ENCODE results near the gene ARL6IP1.

ARL6IP1 gene
- total RNA-seq = 126 reads per million, percentile 86 among the genes with 10 or more reads in this experiment

DNA sequence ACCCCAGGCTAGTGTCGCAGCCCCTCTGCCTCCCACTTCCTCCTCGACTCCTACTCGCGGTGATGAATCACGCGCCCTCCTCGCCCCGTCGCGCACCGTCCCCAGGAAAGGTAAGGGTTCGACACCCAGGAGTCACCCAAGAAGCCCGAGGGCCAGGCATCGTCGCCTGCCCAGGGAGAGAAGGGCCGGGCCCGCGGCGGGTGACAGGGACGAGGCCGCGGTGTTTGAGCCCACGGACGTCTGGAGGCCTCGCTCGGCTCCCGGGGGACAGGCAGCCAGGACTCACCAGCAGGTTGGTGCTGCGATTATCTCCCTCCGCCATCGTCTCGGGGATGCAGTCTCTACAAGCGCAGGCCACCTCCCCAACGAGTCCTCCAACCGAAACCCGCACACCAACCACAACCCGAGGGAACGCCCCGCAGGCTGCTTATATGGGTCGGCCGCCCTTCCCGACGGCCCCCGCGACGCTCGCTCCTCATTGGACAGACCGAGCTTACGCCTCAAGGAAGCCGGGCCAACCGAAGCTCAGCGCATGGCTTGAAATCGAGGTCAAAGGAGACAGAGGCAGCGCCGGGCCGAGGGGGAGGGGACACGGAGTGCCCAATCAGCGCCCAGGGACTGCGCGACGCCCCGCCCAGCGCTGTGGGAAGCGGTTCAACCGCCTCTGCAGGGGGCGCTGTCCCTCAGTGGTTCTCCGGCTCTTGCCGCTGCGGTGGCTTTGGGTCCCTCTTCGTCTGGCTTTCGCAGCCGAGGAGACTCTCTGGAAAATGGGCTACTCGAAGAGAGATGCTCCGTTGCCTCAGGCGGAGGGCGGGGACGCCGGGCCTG lies at the start of gene ARL6IP1:
Gene ARL6IP1, minus strand, starts transcription at position 405 of the 828 bp plus-strand sequence. Its CDS starts 83 bp downstream, at position 322.
- DNase-seq = peak; percentile 98

DNA sequence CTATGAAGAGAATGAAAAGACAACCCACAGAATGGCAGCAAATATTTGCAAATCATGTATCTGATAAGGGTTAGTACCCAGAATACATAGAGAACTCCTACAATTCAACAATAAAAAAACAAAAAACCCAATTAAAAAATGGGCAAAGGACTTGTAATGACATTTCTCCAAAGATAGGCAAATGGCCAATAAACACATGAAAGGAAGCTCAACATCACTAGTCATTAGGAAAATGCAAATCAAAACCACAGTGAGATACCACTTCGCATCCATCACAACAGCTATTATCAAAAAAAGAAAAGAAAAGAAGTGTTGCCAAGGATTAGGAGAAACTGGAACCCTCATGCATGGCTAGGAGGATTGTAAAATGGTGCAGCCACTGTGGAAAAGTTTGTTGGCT lies 45.1 kb upstream of the ARL6IP1 start:
- no peak for DNase-seq

DNA sequence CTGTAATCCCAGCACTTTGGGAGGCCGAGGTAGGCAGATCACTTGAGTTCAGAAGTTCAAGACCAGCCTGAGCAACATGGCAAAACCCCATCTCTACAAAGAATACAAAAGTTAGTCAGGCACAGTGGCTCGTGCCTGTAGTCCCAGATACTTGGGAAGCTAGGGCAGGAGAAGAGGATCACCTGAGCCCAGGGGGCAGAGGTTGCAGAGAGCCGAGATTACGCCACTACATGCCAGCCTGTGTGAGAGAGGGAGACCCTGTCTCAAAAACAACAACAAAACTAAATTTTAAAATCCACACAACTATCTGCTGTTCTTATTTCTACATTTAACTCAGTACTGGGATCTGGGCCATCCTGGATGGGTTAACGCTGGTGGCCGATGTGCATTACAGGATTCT lies 41.2 kb upstream of the ARL6IP1 start:
- DNase-seq = no peak

DNA sequence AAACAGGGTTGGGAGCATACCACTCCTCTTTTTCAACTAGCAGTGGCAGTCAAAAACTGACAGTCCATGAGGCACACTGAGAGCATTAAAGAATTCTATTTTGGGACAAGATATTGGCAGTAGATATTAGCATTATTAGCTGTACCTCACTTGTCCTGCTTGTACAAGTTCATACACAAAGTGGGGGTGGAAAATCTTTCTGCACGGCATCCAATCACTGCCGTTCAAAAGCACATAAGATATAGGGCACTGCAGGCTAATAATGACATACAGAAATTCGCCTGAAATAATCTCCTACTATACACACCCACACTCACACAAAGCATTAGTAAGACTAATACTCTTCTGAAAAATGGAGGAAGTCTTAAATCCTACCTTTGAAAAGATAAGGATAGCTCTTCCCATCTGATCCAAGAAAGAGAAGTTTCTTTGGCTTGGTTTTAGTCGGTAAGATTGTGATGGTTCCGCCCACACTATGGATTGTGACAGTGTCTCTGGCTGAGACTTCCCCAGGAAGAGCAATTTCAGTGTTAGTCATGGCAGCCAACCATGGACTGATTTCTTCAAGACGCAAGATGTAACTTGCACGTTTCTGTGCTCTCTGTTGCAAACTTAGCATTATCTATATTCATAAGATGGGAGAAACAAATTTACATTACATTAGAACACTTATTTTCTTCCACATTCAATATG lies 40.6 kb upstream of the ARL6IP1 start:
- no peak for DNase-seq

DNA sequence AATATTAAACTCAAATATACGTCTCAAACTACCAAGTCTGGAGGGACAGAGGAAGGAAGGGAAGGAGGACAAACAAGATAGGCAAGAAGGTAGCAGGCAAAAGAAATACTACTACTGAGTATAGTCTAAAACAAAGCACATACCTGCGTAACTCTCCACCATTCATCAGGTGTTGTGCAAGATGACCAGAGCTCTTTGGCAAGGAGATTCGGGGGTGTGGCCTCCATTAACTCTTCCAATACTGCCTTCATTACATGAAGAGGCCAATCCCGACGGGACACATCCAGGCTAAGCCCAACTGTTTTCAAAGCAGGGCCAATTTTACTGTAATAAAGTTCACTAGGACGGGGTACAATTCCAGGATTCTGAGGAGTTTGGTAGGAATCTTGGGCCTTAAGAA lies 38.2 kb upstream of the ARL6IP1 start:
- no peak for DNase-seq

DNA sequence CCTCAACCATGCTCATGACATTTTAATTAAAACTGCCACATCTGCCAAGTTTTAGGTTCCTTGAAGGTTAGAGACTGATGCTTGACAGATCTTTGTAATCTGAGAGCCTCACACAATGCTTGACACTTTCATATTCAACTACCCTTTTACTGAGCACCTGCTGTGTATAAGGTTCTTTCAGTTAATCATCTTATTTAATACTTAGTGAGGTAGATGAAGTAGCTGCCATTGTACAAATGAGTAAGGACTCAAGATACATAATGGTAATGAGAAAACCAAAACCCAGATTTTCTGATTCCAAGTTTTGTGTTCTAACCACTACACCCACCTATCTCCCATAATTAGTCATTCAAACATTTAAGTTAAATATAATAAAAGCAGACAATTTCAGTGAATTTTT lies 35.4 kb upstream of the ARL6IP1 start:
- no peak for DNase-seq

DNA sequence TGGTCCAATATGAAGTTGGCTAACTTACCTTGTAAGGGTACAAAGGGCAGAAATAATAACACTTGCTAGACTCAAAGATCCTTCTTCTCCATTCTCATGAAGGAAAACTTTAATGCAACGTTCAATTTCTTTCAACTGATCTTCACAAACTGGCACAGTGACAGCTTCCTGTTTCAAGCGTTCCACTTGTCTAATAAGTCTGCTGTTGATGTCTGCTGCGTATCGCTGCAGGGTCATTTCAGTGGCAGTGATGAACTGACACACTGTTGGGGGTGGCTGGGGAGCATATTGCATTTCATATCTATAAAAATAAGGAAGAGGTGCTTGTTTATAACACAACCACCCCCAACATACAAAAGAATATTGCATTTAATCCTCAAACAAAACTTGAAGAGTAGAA lies 33.5 kb upstream of the ARL6IP1 start:
- DNase-seq = no peak

DNA sequence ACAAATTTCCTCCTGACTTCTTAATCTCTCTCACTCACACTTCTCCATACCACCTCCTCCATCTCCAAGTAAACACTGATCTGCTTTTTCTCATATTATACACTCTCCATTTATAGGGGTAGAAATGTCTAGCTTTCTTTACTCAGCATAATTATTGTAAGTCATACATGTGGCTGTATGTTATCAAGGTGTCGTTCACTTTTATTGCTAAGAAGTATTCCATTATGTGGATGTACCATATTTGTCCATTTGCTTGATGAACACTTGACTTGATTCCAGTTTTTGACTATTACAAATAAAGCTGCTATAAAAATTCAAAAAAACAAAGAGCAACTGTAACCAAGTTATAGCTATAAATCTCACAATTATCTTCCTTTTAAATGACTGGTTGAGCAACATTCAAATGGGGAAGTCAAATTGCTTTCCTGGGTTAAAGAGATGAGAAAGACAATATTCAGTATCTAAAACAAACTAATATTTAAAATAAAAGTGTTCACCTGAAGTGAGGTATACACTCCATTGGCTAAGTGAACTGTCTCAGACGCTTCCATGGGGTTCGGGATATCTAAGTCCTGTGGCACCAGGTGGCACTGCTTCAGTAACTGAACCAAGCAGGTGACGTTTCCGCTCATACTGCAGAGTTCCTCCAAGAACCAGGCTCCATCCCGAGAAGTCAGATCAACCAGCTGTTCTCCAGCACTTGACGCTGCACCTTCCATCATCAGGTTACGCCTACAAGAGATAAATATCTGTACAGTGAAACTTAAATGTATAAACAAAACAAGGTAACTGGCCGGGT lies 32.6 kb upstream of the ARL6IP1 start:
- DNase-seq = no peak

DNA sequence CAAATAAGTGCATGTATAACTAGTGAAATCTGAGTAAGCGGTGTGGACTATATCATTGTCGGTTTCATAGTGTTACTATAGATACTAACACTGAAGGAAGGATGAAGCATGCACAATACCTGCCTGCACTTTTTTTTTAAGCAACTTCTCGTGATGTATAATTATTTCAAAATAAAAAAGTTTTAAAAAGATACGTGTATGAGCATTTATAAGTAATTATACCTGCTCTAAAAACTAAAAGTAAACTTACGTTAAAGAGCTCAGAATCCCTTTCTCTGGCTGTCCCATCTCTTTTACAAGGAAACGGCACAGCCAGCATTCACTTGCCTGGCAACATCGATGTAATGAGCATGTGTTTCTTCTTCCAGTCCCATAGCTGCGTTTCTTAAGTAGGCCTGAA lies 31.3 kb upstream of the ARL6IP1 start:
- no peak for DNase-seq

DNA sequence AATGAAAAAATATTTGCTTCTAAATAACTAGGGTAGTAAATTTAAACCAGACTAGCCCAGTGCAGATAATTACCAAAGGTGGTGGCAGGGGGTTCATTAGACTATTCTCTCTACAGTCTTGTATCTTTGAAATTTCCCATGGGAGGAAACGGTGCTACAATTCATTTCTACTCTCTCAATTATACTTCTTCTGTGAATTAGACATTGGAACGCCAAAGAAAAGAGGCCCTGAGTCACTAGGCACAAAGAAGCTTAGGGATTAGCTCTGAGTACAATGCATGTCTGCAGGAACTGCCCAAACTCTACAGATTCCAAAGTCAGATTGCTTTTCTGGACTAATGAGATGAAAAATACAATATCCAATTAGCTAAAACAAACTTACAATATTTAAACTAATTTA lies 30.7 kb upstream of the ARL6IP1 start:
- DNase-seq = no peak

DNA sequence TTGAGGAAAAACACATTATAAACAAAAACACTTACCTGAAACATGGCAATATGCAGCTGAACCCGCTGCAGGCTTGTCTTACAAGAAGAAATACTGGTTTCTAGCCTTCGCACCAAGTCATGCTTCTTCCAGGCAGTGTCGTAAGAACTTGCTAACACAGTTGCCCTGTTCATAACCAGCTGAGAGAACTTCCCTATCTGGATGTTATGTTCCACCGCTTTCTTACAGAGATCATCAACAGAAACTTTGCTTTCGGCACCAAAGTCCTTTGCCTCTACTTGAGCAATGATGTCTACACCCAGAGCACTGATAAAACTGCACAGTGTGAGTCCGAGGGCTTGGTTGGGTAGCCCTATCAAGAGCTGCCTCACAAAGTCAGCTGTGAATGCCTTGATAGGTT lies 27.9 kb upstream of the ARL6IP1 start:
- DNase-seq = no peak

DNA sequence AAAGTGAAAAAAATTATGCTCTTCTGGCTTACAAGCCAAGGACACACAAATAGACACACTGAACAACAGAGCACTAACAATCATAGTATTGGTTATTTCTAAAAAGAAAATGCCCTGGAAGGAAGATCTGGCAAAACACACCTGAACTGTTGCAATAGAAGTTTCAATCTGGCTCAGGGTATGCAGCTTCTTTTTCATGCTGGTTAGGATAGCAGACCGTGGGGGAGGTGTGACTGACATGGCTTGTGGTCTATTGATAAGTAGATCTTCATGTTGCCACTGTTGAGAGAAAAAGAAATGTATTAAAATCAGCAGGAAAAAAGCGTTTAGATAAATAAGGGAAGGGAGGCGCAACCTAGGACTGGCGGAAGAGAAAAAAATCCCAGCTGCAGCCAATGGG lies 26.5 kb upstream of the ARL6IP1 start:
- no peak for DNase-seq

DNA sequence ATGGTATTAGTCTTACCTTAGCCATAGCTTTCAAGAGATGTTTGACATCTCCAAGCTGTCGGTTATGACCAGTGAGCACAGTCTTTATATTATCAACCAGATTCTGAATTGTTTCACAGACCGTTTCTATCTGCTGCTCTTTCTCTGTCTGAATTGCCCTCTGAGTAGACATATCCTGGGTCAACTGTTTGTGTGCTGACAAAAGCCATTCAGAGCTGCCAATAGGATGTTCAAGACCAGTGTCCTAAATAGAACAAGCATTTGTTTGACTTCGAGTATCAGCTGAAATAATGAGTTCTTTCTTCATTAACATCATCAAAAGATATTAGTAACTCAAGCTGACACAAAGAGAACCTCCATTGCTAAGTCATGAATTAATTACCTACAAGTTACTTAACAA lies 14.9 kb upstream of the ARL6IP1 start:
- no peak for DNase-seq

DNA sequence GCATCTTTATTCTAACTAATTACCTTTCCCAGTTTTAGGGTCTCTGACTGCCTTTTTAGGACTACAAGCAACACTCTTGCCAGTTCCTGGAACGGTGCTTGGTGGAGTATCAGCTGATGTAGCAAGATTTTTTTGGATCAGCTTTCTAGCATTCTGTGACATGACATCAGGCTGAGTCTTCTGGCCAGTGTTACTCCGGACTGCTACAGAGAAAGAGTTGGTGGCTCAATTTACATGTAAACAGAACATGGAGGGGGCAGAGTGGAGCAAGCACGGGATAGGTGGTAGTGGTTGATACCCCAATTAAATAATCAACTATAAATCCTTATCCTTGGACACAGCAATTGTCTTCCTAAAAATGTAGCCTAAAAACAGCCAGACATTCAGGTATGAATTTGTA lies 10.6 kb upstream of the ARL6IP1 start:
- DNase-seq = no peak

DNA sequence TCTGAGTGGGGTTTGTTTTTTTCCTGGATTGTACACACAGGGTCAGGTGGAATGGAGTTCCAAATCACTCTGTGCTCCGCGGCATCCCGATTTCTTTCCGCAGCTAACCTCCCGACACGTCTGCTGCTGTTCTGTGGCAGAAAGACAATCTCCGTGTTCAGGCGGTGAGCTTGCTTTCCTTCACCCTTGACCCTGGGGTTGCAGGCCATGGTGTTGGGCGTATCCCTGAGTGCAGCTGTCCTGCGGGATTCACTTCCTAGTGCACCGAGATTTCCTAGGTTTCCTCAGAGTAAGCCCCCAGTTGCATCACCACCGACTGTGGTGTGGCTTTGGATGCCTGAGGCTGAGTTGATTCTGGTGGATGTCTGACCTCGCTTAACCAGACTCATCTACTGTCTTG lies 7.8 kb upstream of the ARL6IP1 start:
- DNase-seq = no peak

DNA sequence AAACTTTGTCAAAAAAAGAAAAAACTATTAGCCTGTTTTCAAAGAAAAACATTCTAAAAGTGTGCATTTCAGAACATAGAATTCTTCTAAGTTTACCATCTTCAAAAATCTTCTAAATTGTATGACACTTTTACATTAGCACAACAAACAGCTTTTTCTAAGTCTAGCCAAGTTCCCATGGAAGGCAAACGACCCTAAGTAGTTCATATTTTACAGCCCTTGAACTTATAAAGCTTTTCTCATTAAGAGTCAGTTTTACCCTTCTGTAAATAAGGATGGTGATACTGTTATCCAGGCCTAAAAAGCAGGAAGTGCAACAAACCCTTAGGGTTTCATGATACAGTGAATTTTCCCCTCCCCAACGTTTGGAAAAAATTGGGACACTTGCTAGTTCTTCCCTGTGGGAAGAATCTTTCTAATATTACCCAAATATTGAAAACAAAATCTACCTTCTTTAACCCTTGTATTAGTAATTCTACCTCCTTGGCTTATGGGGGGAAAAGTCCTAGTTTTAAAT lies 4.0 kb upstream of the ARL6IP1 start:
- DNase-seq = no peak

DNA sequence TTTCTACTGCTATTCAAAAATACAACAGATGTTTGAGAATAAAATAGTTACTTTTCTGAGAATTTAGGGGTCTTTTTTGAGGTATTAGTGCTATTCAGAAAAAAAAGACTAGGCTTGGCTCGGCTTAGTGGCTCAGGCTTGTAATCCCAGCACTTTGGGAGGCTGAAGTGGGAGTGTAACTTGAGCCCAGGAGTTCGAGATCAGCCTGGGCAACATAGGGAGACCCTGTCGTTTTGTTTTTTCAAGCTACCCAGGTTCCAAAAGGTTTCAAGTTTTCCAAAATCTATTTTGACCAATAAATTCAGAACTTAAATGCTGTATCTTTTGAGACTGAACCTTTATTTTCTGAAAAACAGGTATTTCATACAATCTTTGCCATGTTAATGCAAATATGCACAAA lies 3.2 kb upstream of the ARL6IP1 start:
- no peak for DNase-seq

DNA sequence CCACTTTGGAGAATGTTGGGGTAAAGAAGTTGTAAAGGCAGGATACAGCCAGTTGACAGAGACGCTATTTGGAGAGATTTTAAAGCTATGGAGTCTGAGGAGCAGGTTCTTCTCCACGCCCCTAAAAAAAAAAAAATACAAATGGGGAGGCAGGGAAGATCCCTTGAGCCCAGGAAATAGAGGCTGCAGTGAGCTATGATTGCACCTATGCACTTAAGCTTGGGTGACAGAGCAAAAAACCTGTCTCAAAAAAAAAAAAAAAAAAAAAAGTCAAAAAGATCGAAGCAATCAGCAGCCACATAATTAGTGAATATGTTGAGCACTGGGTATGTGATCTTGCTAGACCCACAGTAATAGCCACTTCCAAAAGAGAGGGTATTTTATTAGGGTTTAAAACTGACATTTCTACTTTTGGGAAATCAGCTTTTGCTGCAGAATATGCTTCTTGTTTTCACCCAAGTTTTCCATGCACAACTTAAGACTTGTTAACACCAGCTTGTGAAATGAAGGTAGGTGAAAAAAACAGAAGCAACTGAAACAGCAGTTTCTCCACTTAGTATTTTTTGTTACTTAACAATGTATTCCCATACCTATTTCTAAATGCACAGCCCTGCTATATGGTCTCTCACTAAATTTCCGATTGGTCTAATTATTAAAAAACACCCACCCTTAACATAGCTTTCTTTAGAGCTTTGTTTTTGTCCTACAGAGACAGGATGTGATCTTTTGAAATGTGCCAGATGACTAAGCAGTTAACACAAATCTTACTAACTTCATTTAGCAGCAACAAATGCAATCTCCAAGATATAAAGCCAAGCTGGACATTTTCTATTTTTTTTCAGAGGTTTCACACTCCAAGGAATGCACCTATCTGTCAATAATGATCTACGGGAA lies 2.5 kb upstream of the ARL6IP1 start:
- no peak for DNase-seq

DNA sequence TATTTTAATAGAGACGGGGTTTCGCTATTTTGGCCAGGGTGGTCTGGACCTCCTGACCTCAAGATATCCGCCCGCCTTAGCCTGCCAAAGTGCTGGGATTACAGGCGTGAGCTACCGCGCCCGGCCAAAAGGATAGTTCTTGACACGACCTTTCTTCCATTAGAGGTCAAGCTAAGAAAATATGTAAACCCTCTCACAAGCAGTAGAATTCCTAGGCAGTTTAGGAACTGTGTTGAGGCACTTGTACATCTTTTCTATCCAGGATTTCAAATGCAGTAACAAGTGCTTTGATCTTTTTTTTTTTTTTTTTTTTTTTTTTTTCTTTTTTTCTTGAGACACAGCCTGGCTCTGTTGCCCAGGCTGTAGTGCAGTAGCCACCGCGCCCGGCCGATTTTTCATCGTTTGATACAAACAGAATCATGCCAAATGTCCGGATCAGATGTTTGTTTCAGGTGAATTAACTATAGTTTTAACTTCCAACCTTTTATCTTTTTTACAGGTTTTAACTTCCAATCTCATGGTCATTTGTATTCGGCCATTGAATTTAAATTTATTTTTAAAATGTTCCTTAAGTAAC lies 1.5 kb upstream of the ARL6IP1 start:
- no peak for DNase-seq

DNA sequence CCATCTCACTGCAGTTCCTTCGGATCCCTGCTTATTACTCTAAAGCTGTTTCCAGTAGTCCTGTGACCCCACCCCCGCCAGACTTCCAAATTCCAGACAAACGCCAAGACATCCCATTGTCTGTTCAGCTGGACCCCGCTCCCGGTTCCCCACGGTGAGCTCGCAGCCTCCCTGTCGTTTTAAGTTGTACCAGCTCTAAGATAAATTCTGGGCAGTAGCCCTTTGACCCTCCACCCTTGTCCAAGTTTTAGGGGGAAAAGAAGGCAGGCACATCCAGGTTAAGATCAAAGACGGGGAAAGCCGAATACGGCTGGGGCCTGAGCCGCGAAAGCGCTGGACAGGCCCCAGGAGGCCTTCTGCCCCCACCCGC lies 589 bp downstream of the ARL6IP1 start:
- no peak for DNase-seq

DNA sequence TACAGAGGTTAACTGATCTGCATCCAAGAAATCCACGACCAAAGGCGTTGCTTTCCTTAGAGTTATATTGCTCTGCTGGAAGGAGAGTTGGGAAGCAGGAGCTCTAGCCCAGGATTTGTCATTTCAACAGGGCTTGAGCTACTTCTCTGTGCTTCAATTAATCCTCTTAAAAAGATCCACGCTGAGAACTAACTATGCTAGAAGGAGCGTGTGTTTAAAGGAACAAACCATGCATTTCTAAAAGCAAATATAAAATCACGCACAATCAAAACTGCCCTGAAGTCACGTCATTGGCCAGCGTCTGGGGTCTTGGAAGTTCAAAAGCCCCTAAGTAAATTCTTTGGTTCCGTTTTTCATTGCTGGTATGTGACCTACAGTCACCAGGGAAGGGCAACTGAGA lies 1.1 kb downstream of the ARL6IP1 start:
- DNase-seq = no peak

DNA sequence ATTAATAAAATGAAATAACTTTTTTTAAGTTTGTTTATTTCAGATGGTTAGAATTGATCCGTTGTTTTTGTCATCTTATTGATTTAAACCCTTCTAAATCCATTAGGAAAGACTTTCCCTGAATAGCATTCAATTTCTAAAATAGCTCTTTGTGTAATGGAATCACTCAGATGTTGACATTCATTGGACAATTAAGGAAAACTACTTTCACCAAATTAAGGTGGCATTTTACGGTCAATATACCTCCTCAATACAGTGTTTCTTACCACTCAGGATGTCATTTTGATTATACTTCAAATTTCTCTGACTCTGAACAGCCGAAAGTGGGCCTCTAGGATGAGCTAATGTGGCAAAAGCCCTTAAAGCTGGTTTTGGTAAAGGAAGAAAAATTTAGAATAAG lies 1.8 kb downstream of the ARL6IP1 start:
- no peak for DNase-seq

Measured in effector CD4-positive, alpha-beta T cell (primary cell).